Measurements from ENCODE around the gene MTX3.

Gene MTX3

GRCh38 chr5:79983618-79984017 lies 7.4 kb downstream of the MTX3 start:
- no peak for DNase-seq (ENCODE audit: low spot score)

GRCh38 chr5:79982136-79982535 lies 8.9 kb downstream of the MTX3 start:
- DNase-seq (ENCODE audit: low spot score): no peak

- no peak for DNase-seq (ENCODE audit: low spot score)
Observed at GRCh38 chr5:79976759-79977515, 14.1 kb downstream of the MTX3 start.

GRCh38 chr5:79975422-79975821 lies 15.6 kb downstream of the MTX3 start:
- DNase-seq (ENCODE audit: low spot score): no peak

- no peak for DNase-seq (ENCODE audit: low spot score)
Observed at GRCh38 chr5:79974886-79975285, 16.2 kb downstream of the MTX3 start.

- no peak for DNase-seq (ENCODE audit: low spot score)
Observed at GRCh38 chr5:79973996-79974395, 17.1 kb downstream of the MTX3 start.

GRCh38 chr5:79973511-79973910 lies 17.6 kb downstream of the MTX3 start:
- DNase-seq (ENCODE audit: low spot score): no peak

GRCh38 chr5:79971156-79971555 lies 19.9 kb downstream of the MTX3 start:
- DNase-seq (ENCODE audit: low spot score): no peak

- no peak for DNase-seq (ENCODE audit: low spot score)
Observed at GRCh38 chr5:79966448-79966847, 24.6 kb downstream of the MTX3 start.

GRCh38 chr5:79964136-79964535 lies 26.9 kb downstream of the MTX3 start:
- DNase-seq (ENCODE audit: low spot score): no peak

- no peak for DNase-seq (ENCODE audit: low spot score)
Observed at GRCh38 chr5:79963261-79964061, 27.6 kb downstream of the MTX3 start.

GRCh38 chr5:79962575-79963222 lies 28.4 kb downstream of the MTX3 start:
- DNase-seq (ENCODE audit: low spot score): no peak

- DNase-seq (ENCODE audit: low spot score): no peak
Observed at GRCh38 chr5:79961716-79962574, 29.1 kb downstream of the MTX3 start.

GRCh38 chr5:79959407-79959806 lies 31.7 kb downstream of the MTX3 start:
- DNase-seq (ENCODE audit: low spot score): no peak

GRCh38 chr5:79955941-79956670 lies 35.0 kb downstream of the MTX3 start:
- no peak for DNase-seq (ENCODE audit: low spot score)

GRCh38 chr5:79955356-79955895 lies 35.6 kb downstream of the MTX3 start:
- no peak for DNase-seq (ENCODE audit: low spot score)

- no peak for DNase-seq (ENCODE audit: low spot score)
Observed at GRCh38 chr5:79954620-79955019, 36.4 kb downstream of the MTX3 start.

GRCh38 chr5:79947567-79947966 lies 43.5 kb downstream of the MTX3 start:
- no peak for DNase-seq (ENCODE audit: low spot score)

GRCh38 chr5:79938468-79938867 lies 52.6 kb downstream of the MTX3 start:
- DNase-seq (ENCODE audit: low spot score): no peak

- DNase-seq (ENCODE audit: low spot score): no peak
Observed at GRCh38 chr5:79936646-79937216, 54.3 kb downstream of the MTX3 start.
